Epidermal melanocyte (primary cell): ENCODE data around the gene ZPLD1.

Experiments
- DNase-seq: peaks from one replicate; pipeline ENCODE4 v3.0.0; 2011; ENCODE audit warnings: low spot score; ENCODE audit not compliant: insufficient read length

ZPLD1 gene

GRCh38 chr3:102434715-102435114 is at the start of gene ZPLD1:
Gene ZPLD1 (plus strand): TSS chr3:102435015. CDS start chr3:102438488, 3,473 bp downstream.
- DNase-seq, result no peak

GRCh38 chr3:102390171-102390864 is 44.5 kb upstream of the ZPLD1 start:
- no peak for DNase-seq

- DNase-seq, result no peak
Observed at GRCh38 chr3:102390916-102391315, 43.9 kb upstream of the ZPLD1 start.

- no peak for DNase-seq
Observed at GRCh38 chr3:102391491-102391890, 43.3 kb upstream of the ZPLD1 start.

- DNase-seq, result no peak
Observed at GRCh38 chr3:102394517-102394916, 40.3 kb upstream of the ZPLD1 start.

- DNase-seq, result no peak
Observed at GRCh38 chr3:102398176-102398575, 36.6 kb upstream of the ZPLD1 start.

- no peak for DNase-seq
Observed at GRCh38 chr3:102398666-102399065, 36.1 kb upstream of the ZPLD1 start.

- no peak for DNase-seq
Observed at GRCh38 chr3:102400142-102400541, 34.7 kb upstream of the ZPLD1 start.

- DNase-seq, result no peak
Observed at GRCh38 chr3:102400766-102401165, 34.0 kb upstream of the ZPLD1 start.

GRCh38 chr3:102410616-102411015 is 24.2 kb upstream of the ZPLD1 start:
- DNase-seq, result no peak

- DNase-seq, result no peak
Observed at GRCh38 chr3:102415553-102415952, 19.3 kb upstream of the ZPLD1 start.

- DNase-seq, result no peak
Observed at GRCh38 chr3:102419786-102420185, 15.0 kb upstream of the ZPLD1 start.

- DNase-seq, result no peak
Observed at GRCh38 chr3:102441832-102442231, 7.0 kb downstream of the ZPLD1 start.

- no peak for DNase-seq
Observed at GRCh38 chr3:102443021-102443420, 8.2 kb downstream of the ZPLD1 start.

GRCh38 chr3:102444101-102444500 is 9.3 kb downstream of the ZPLD1 start:
- no peak for DNase-seq

GRCh38 chr3:102447272-102447671 is 12.5 kb downstream of the ZPLD1 start:
- DNase-seq, result no peak

- no peak for DNase-seq
Observed at GRCh38 chr3:102449341-102449740, 14.5 kb downstream of the ZPLD1 start.

GRCh38 chr3:102449930-102450329 is 15.1 kb downstream of the ZPLD1 start:
- DNase-seq, result no peak

GRCh38 chr3:102450976-102451375 is 16.2 kb downstream of the ZPLD1 start:
- DNase-seq, result no peak

GRCh38 chr3:102451543-102451942 is 16.7 kb downstream of the ZPLD1 start:
- no peak for DNase-seq

GRCh38 chr3:102454181-102454580 is 19.4 kb downstream of the ZPLD1 start:
- DNase-seq, result no peak

- no peak for DNase-seq
Observed at GRCh38 chr3:102457644-102458043, 22.8 kb downstream of the ZPLD1 start.

- no peak for DNase-seq
Observed at GRCh38 chr3:102460579-102460978, 25.8 kb downstream of the ZPLD1 start.

- DNase-seq, result no peak
Observed at GRCh38 chr3:102464261-102464660, 29.4 kb downstream of the ZPLD1 start.
